ENCODE results near the gene BHLHE23. TPM values are rescaled to one million over a fixed set of nuclear protein-coding genes. Genes with fewer than 3 reads are reported as not detected.
"Not testable (repeated sequence)": the region's sequence is repeated elsewhere in the genome, so short reads cannot be mapped to it uniquely, and the experiment has no call there.

Gene BHLHE23
- total RNA-seq, 1 donor from 2014 or later = not detected

DNA sequence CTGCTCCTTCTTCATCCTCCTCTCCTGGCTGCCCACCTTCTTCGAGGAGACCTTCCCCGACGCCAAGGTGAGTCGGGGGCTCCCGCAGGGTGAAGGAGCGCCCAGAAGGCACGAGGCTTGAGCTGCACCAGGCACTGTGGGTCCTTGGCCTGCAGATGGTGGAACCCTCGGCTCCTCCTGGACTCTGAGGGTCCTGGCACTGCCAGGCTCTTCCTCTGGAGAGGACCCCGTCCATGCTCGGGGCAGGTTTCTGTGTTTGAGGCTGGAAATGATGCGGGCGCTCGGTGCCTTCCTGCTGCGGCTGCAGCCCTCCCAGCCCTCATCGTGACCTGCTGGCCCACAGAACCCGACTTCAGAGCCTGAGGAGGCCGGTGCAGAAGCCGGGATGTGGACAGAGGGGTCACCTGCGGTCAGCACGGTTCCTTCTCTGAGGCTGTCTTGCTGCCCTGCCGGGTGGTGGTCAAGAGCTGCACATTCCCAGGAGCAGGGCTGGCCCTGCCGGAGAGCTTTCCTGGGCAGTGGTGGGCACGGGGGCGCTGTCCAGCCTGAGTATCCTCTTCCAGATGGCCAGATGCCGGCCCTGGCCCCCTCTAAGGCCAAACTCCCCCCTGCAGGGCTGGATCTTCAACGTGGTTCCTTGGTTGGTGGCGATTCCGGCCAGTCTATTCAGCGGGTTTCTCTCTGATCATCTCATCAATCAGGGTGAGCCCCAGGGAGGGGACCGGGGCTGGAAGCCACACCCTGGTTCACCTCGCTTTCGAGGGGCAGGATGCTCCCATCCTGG is 43.0 kb downstream of the BHLHE23 start:
- DNase-seq (ENCODE audit: low read depth) = no peak
- TF ChIP-seq, protein P1, sequence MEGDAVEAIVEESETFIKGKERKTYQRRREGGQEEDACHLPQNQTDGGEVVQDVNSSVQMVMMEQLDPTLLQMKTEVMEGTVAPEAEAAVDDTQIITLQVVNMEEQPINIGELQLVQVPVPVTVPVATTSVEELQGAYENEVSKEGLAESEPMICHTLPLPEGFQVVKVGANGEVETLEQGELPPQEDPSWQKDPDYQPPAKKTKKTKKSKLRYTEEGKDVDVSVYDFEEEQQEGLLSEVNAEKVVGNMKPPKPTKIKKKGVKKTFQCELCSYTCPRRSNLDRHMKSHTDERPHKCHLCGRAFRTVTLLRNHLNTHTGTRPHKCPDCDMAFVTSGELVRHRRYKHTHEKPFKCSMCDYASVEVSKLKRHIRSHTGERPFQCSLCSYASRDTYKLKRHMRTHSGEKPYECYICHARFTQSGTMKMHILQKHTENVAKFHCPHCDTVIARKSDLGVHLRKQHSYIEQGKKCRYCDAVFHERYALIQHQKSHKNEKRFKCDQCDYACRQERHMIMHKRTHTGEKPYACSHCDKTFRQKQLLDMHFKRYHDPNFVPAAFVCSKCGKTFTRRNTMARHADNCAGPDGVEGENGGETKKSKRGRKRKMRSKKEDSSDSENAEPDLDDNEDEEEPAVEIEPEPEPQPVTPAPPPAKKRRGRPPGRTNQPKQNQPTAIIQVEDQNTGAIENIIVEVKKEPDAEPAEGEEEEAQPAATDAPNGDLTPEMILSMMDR (conservative IDR thresholded peaks at IDR 0.05; ENCODE audit: low read depth, low read length) = no peak
- no peak overlapping the region for H3K4me3 ChIP-seq (ENCODE audit: low read depth, low read length)

DNA sequence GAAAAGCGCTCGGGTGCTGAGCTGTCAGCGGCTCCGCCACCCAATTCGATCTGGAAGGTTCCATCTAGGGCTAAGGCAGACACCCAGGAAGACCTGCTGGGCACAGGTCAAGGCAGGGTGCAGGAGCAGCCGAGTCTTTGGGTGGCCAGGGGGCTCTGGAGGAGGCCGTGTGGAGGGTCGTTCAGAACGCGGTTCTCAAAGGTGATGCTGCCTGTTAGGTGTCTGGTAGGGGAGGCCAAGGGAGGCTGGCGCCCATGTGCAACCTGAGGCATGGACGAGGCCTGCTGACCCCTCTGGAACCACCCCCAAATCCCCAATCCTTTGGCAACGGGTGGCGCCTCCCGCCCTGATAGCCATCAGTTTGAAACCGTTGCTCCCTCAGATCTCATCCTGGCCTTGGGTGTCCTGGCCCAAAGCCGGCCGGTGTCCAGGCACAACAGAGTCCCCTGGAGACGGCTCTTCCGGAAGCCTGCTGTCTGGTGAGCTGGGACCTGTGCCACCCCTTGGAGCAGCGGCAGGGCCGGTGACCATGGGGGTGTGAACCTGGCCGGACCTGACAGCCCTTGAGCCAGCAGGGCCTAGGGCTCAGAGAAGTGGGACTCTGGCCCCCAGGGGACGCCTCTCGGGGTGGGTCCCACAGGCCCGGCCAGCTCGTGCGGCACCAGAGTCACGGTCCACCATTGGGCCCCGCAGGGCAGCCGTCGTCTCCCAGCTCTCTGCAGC is 43.7 kb downstream of the BHLHE23 start:
- TF ChIP-seq, protein P1 (conservative IDR thresholded peaks at IDR 0.05; ENCODE audit: low read depth, low read length) = no peak
- no peak for DNase-seq (ENCODE audit: low read depth)
- no peak overlapping the region for H3K4me3 ChIP-seq (ENCODE audit: low read depth, low read length)

DNA sequence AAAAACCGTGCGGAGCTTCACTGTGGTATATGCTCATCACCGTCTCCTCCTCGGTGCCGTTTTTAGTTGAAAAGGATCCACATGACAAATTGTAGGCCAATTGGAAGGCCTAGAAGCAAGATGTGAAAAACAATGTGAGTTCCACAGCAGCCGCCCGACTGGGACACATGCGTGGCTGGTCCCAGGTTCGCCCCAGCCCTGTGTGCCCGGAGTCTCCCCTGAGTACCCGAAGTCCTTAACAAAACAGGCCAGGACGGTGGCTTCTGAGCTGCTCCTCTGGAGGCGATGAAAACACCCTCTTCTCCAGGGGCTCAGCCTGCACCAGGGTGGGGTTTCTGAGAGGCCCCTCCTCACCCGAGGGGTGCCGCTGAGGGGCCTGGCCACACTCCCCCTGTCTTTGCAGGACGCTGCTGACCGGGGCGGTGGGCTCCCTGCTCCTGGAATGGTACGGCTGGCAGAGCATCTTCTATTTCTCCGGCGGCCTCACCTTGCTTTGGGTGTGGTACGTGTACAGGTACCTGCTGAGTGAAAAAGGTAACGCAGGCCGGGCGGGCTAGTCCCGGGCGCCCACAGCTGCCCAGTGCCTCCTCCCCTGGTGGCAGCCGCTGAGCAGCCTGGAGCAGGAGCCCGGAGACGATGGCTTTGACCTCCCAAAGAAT is 44.4 kb downstream of the BHLHE23 start:
- H3K4me3 ChIP-seq (ENCODE audit: low read depth, low read length) = no peak overlapping the region
- no peak for DNase-seq (ENCODE audit: low read depth)
- TF ChIP-seq, protein P1 (conservative IDR thresholded peaks at IDR 0.05; ENCODE audit: low read depth, low read length) = no peak

DNA sequence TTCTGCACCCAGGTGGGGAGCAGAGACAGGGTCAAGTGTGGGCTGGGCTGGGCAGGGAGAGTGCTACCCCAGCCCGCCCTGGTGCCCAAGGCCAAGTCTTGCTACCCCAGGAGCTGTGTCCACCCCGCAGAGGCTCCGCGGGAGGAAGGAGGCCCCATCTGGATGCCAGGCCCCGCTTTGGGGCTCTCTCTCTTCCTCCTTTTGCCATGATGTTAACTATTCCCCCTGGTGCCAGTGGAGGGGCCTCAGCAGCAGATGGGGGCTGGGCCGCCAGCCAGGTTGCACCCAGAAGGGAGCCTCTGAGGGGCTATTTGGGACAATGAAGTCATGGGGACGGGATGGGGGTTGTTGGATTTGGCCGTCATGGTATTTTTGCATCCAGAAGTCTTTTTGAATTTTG is 45.0 kb downstream of the BHLHE23 start:
- DNase-seq (ENCODE audit: low read depth) = no peak
- TF ChIP-seq, protein P1 (conservative IDR thresholded peaks at IDR 0.05; ENCODE audit: low read depth, low read length) = no peak
- H3K4me3 ChIP-seq (ENCODE audit: low read depth, low read length) = no peak overlapping the region

DNA sequence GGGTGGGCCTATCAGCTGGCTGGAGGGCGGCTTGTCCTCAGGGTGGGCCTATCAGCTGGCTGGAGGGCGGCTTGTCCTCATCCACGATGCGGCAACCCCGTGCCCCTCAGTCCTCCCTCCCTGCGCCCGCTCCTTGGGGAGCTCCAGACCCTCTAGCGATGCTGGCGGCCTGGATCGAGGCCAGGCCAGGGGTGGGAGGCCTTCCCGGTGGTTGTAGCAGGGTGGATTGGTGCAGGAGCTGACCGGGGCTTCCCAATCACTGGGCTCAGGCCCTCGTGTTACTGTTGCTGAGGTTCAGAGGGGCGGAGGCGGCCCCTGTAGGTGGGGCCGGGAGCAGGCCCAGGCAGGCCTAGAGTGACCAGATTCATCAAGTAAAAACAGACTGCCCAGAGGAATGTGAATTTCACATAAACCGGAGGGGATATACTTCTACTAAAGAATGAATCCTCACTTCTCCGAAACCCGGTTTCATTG is 45.4 kb downstream of the BHLHE23 start:
- TF ChIP-seq, protein P1 (conservative IDR thresholded peaks at IDR 0.05; ENCODE audit: low read depth, low read length) = no peak
- no peak overlapping the region for H3K4me3 ChIP-seq (ENCODE audit: low read depth, low read length)
- DNase-seq (ENCODE audit: low read depth) = no peak

DNA sequence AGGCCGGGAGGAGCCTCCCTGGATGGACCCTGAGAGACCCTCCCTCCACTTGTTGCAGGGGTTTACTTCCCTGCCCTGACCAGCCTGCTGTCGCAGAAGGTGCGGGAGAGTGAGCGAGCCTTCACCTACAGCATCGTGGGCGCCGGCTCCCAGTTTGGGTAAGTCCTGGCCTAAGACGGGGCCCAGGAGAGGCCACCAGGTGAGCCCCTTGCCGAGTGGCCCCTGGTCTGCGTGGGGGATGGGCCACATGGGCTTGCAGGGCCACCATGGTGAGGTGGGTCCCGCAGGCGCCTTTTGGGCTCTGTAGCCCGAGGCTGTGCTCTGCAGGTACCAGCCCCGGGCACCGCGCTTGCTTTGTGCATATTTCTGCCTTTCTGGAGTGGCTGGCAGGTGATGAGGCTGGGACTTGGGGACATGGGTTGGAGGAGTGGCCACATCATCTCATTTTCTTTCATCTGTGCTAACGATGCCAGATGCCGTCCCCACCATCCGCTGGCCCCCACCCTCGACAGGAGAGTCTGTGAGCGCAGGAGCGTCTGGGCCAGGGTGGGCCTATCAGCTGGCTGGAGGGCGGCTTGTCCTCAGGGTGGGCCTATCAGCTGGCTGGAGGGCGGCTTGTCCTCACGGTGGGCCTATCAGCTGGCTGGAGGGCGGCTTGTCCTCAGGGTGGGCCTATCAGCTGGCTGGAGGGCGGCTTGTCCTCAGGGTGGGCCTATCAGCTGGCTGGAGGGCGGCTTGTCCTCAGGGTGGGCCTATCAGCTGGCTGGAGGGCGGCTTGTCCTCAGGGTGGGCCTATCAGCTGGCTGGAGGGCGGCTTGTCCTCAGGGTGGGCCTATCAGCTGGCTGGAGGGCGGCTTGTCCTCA is 46.1 kb downstream of the BHLHE23 start:
- H3K4me3 ChIP-seq (ENCODE audit: low read depth, low read length); DNase-seq (ENCODE audit: low read depth): not testable (repeated sequence)

Measured in epithelial cell of proximal tubule (primary cell).